DND-41 (cell line): ENCODE results near the gene KLC1.

Experiments used
- EZH2 ChIP-seq: IDR thresholded peaks from 3 replicates; pipeline ENCODE4 v1.6.1; 2012; ENCODE audit warnings: borderline replicate concordance, low read depth, mild to moderate bottlenecking, moderate library complexity, low read length, inconsistent platforms; ENCODE audit not compliant: severe bottlenecking
- TF ChIP-seq, protein P1 (sequence below): IDR thresholded peaks from 2 replicates; pipeline ENCODE4 v1.5.1; 2012; ENCODE audit warnings: borderline replicate concordance, low read length, moderate library complexity, mild to moderate bottlenecking; ENCODE audit not compliant: poor library complexity, severe bottlenecking; ENCODE audit errors: extremely low read depth

GRCh38 chr14:103633391-103633790 is 4.4 kb downstream of the KLC1 start:
- TF ChIP-seq, protein P1, sequence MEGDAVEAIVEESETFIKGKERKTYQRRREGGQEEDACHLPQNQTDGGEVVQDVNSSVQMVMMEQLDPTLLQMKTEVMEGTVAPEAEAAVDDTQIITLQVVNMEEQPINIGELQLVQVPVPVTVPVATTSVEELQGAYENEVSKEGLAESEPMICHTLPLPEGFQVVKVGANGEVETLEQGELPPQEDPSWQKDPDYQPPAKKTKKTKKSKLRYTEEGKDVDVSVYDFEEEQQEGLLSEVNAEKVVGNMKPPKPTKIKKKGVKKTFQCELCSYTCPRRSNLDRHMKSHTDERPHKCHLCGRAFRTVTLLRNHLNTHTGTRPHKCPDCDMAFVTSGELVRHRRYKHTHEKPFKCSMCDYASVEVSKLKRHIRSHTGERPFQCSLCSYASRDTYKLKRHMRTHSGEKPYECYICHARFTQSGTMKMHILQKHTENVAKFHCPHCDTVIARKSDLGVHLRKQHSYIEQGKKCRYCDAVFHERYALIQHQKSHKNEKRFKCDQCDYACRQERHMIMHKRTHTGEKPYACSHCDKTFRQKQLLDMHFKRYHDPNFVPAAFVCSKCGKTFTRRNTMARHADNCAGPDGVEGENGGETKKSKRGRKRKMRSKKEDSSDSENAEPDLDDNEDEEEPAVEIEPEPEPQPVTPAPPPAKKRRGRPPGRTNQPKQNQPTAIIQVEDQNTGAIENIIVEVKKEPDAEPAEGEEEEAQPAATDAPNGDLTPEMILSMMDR = no peak
- no peak for TF ChIP-seq EZH2
